SU-DHL-6 (cell line): ENCODE measurements around the gene PSME2.

ENCODE experiments used
- H2AFZ ChIP-seq: fragments of 200-600 bp; sonication (generic); 2 replicates; pipeline ENCODE4 v1.6.1; 2014; ENCODE audit warnings: low read depth, mild to moderate bottlenecking, moderate library complexity, mixed read lengths, antibody characterized with exemption, low read length; ENCODE audit not compliant: severe bottlenecking
- H3F3A ChIP-seq: fragments of 200-600 bp; shearing (Covaris generic); 2 replicates; pipeline ENCODE4 v1.6.0; 2016; ENCODE audit warnings: antibody characterized with exemption, mild to moderate bottlenecking; ENCODE audit not compliant: insufficient read depth
- H3K27ac ChIP-seq: fragments of 200-600 bp; sonication (generic); 2 replicates; pipeline ENCODE4 v1.5.1; 2016; ENCODE audit warnings: low read depth, mild to moderate bottlenecking, low read length, moderate library complexity, mixed read lengths
- H3K27me3 ChIP-seq: fragments of 200-600 bp; sonication (generic), shearing (Covaris generic); 2 replicates; pipeline ENCODE4 v1.6.0; 2014; ENCODE audit warnings: mild to moderate bottlenecking, low read length
- H3K36me3 ChIP-seq: fragments of 200-600 bp; sonication (generic); 2 replicates; pipeline ENCODE4 v1.6.1; 2014; ENCODE audit warnings: mild to moderate bottlenecking, low read length, mixed read lengths
- H3K4me2 ChIP-seq: fragments of 300-600, 200-600 bp; shearing (Covaris generic), sonication (generic); 2 replicates; pipeline ENCODE4 v1.6.0; 2014; ENCODE audit warnings: low read length, low read depth, mild to moderate bottlenecking; ENCODE audit not compliant: poor library complexity, severe bottlenecking
- H3K4me3 ChIP-seq: fragments of 200-600 bp; sonication (generic); 2 replicates; pipeline ENCODE4 v1.5.1; 2014; ENCODE audit warnings: antibody characterized with exemption, low read length, mild to moderate bottlenecking, mixed read lengths; ENCODE audit not compliant: insufficient read depth, poor library complexity, severe bottlenecking
- H3K79me2 ChIP-seq: fragments of 200-600 bp; sonication (generic); 2 replicates; pipeline ENCODE4 v1.6.1; 2014; ENCODE audit warnings: mild to moderate bottlenecking, low read length, moderate library complexity; ENCODE audit not compliant: insufficient read depth
- H3K9ac ChIP-seq: fragments of 200-600 bp; sonication (generic); 2 replicates; pipeline ENCODE4 v1.7.0; 2014; ENCODE audit warnings: mild to moderate bottlenecking, low read length
- H3K9me2 ChIP-seq: fragments of 200-600 bp; sonication (generic); replicated peaks from 2 replicates; pipeline ENCODE4 v1.6.1; 2014; ENCODE audit warnings: low read length; ENCODE audit not compliant: insufficient read depth
- H3K9me3 ChIP-seq: fragments of 200-600 bp; sonication (generic); 2 replicates; pipeline ENCODE4 v1.6.1; 2014; ENCODE audit warnings: low read length, mixed read lengths; ENCODE audit not compliant: insufficient read depth
- H4K20me1 ChIP-seq: fragments of 200-600 bp; sonication (generic); 2 replicates; pipeline ENCODE4 v1.6.1; 2014; ENCODE audit warnings: low read depth, mild to moderate bottlenecking, antibody characterized with exemption, low read length, moderate library complexity, mixed read lengths
- CTCF ChIP-seq: fragments of 200-600 bp; sonication (generic); IDR thresholded peaks from one replicate; pipeline ENCODE4 v1.5.1; 2017; ENCODE audit warnings: antibody characterized with exemption, mild to moderate bottlenecking, low read length, moderate library complexity; ENCODE audit not compliant: insufficient read depth, poor library complexity, severe bottlenecking
- EZH2phosphoT487 ChIP-seq: fragments of 200-600 bp; sonication (generic), shearing (Covaris generic); conservative IDR thresholded peaks from 2 replicates; pipeline ENCODE4 v1.6.1; 2018; ENCODE audit warnings: mild to moderate bottlenecking, antibody characterized with exemption, low read length, moderate library complexity, mixed read lengths

The PSME2 gene

GRCh38 chr14:24136684-24137528 lies 9.5 kb downstream of the PSME2 start:
- H3K36me3 ChIP-seq, result no peaks in the 10 kb centered on the region
- peak overlapping the region; percentile 56 for H3K4me2 ChIP-seq
- no peaks in the 10 kb centered on the region for H3K9me3 ChIP-seq
- no peak overlapping the region for H2AFZ ChIP-seq
- no peaks in the 10 kb centered on the region for H3K27me3 ChIP-seq
- peak overlapping the region; percentile 89 for H3K9ac ChIP-seq
- TF ChIP-seq EZH2phosphoT487 (no peak), CTCF (no peak)
- no peaks in the 10 kb centered on the region for H3K9me2 ChIP-seq
- peak overlapping the region; percentile 73 for H3K27ac ChIP-seq
- H3F3A ChIP-seq, result peaks cover 35% of the 10 kb centered on the region
- peaks cover 20% of the 10 kb centered on the region for H3K79me2 ChIP-seq
- no peaks in the 10 kb centered on the region for H4K20me1 ChIP-seq
- H3K4me3 ChIP-seq, result peak overlapping the region; percentile 85

DNA sequence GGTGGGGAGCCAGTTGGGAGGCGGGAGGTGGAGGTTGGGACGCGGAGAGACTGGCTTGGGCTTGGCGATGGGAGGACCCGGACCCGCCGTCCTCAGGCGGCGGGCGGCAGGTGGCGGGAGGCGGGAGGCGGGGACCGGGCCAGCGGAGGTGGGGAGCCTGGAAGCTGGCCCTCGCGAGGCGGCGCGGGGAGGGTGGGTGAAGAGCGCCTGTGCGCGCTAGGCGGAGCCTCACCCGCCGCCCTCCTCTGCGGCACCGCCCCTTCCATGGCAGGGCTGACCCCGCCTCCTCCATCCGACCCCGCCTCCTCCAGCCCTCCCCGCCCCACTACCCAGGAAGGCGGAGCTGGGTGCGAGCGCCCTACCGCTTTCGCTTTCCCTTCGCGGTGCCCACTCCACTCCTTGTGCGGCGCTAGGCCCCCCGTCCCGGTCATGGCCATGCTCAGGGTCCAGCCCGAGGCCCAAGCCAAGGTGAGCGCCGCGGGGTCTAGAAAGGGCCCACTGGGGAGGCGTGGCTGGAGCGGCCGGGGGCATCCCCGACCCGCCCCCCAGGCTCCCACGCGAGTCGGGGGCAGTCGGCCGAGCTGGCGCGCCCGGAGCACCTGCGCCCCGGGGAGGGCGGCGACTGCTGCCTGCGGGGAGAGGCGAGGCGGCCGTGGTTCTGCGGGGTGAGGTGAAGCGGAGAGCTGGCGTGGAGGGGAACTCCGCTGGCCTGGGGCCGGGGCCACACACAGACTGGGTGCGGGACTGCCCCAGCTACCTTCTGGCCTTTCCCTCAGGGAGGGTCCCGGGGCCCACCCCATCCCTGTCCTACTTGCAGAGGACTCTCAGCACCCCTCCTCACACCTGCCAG lies 10.4 kb downstream of the PSME2 start, which contains the start of gene PSME1:
Gene PSME1 (plus strand): TSS at position 361 of the 850 bp plus-strand sequence. CDS start 69 bp downstream, at position 430.
- H3K27me3 ChIP-seq, result no peaks in the 10 kb centered on the region
- H2AFZ ChIP-seq, result peak within 1 kb of the TSS; percentile 74
- H3K27ac ChIP-seq, result peak within 1 kb of the TSS; percentile 73
- peak within 1 kb of the TSS; percentile 89 for H3K9ac ChIP-seq
- no peaks in the 10 kb centered on the region for H4K20me1 ChIP-seq
- H3K4me3 ChIP-seq, result peak within 1 kb of the TSS; percentile 85
- H3K79me2 ChIP-seq, result peaks cover 20% of the 10 kb centered on the region
- peaks cover 35% of the 10 kb centered on the region for H3F3A ChIP-seq
- H3K9me2 ChIP-seq, result no peaks in the 10 kb centered on the region
- no peak for TF ChIP-seq EZH2phosphoT487
- no peak for TF ChIP-seq CTCF
- H3K9me3 ChIP-seq, result no peaks in the 10 kb centered on the region
- H3K36me3 ChIP-seq, result no peaks in the 10 kb centered on the region
- peak within 1 kb of the TSS; percentile 79 for H3K4me2 ChIP-seq

DNA sequence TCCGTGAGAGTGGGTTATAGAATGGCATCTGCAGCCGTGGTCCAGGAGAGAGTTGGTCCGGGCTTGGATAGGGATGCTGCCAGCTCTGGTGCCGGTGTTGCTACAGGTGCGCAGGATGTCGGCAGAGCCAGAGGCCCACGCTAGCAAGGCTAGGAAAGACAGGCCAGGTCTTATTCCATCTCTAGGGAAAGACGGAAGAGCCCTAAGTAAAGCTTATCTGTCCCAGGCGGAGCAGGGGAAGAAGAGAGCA lies 10.9 kb downstream of the PSME2 start:
- peaks cover 15% of the 10 kb centered on the region for H3K79me2 ChIP-seq
- no peaks in the 10 kb centered on the region for H3K27me3 ChIP-seq
- TF ChIP-seq EZH2phosphoT487 (no peak), CTCF (no peak)
- peak overlapping the region; percentile 79 for H3K4me2 ChIP-seq
- peak overlapping the region; percentile 74 for H2AFZ ChIP-seq
- H4K20me1 ChIP-seq, result no peaks in the 10 kb centered on the region
- H3K9me3 ChIP-seq, result no peaks in the 10 kb centered on the region
- H3F3A ChIP-seq, result peaks cover 35% of the 10 kb centered on the region
- H3K27ac ChIP-seq, result peak overlapping the region; percentile 44
- H3K36me3 ChIP-seq, result no peaks in the 10 kb centered on the region
- H3K9ac ChIP-seq, result peak overlapping the region; percentile 89
- no peaks in the 10 kb centered on the region for H3K9me2 ChIP-seq
- H3K4me3 ChIP-seq, result peak overlapping the region; percentile 85
